SH-SY5Y (cell line): ENCODE results near the gene UTP14C.

Experiments
- GATA2 ChIP-seq: IDR thresholded peaks from 2 replicates; pipeline ENCODE4 v1.6.1; 2011; ENCODE audit warnings: mild to moderate bottlenecking, low read depth, low read length
- GATA3 ChIP-seq: IDR thresholded peaks from 2 replicates; pipeline ENCODE4 v1.6.1; 2011; ENCODE audit warnings: low read depth, mild to moderate bottlenecking, low read length, moderate library complexity

DNA sequence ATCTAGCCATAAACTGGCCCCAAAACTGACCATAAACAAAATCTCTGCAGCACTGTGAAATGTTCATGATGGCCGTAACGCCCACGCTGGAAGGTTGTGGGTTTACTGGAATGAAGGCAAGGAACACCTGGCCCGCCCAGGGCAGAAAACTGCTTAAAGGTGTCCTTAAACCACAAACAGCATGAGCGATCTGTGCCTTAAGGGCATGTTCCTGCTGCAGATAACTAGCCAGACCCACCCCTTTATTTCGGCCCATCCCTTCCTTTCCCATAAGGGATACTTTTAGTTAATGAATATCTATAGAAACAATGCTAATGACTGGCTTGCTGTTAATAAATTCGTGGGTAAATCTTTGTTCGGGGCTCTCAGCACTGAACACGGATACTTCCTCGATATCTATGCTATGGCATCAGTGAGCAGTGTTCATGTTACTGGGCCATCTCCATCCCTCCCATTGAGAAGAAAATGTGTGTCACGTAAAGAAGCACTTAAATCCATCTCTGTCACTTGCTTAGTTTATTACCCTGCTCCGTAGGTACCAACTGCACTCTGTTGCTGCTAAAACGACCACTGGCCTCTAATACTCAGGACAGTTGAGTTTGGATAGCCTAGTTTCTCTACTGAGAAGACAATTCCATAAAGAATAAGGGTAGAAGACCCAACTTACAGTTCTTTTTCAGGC lies 18.5 kb upstream of the UTP14C start:
- TF ChIP-seq GATA3 (no peak), GATA2 (no peak)
